ENCODE results near the gene PLB1.

DNA sequence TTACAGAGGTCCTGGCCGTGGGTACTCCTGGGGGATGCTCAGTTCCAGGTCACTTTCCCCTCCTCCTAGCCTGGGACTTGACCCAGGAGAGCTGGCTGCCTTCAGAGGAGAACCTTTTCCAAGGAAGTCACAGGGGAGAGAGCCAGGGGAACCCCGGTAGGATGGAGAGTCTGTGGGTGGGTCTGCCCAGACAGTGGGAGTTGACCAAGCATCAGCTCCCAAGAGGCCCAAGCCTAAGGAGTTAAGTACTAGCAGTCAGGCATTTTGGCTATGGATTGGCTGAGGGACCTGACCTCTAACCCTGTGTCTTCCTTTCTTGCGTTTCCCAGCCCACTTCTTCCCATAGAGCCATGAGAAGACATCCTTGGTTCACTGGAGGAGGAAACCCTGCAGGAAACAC, 48.8 kb upstream of the PLB1 start:
- TF ChIP-seq POLR2A (IDR thresholded peaks at IDR 0.05; ENCODE audit: low read depth, low read length) (no peak), TAF1 (IDR thresholded peaks at IDR 0.05; ENCODE audit: low read depth, low read length) (no peak), POLR2AphosphoS5 (IDR thresholded peaks at IDR 0.05; ENCODE audit: low read depth, low read length) (no peak), SPI1 (IDR thresholded peaks at IDR 0.05; ENCODE audit: low read depth, low read length) (no peak)

Measured in GM12891 (cell line).